WERI-Rb-1 (cell line): ENCODE measurements around the gene UBXN6.

Experiments used
- DNase-seq: peaks from one replicate; pipeline ENCODE4 v3.0.0-alpha.2; 2020
- H3K27ac ChIP-seq: fragments of 250-450 bp; sonication (Bioruptor Pico); 2 replicates; pipeline ENCODE4 v1.5.1; 2020; ENCODE audit warnings: mild to moderate bottlenecking, moderate library complexity
- H3K27me3 ChIP-seq: fragments of 250-450 bp; sonication (Bioruptor Pico); 2 replicates; pipeline ENCODE4 v1.5.1; 2021; ENCODE audit warnings: mild to moderate bottlenecking, low read depth, moderate library complexity; ENCODE audit not compliant: insufficient read depth, severe bottlenecking
- H3K36me3 ChIP-seq: fragments of 250-450 bp; sonication (Bioruptor Pico); 2 replicates; pipeline ENCODE4 v1.5.1; 2020; ENCODE audit warnings: mild to moderate bottlenecking, moderate library complexity
- H3K4me3 ChIP-seq: 2 replicates; pipeline ENCODE4 v1.5.1; 2011; ENCODE audit warnings: low read depth, mild to moderate bottlenecking, control low read depth, low read length
- H3K9me3 ChIP-seq: fragments of 250-450 bp; sonication (Bioruptor Pico); 2 replicates; pipeline ENCODE4 v1.5.1; 2021; ENCODE audit warnings: mild to moderate bottlenecking, moderate library complexity; ENCODE audit not compliant: severe bottlenecking
- CTCF ChIP-seq: IDR thresholded peaks from 2 replicates; pipeline ENCODE4 v1.5.1; 2011; ENCODE audit warnings: low read depth, mild to moderate bottlenecking, control low read depth, inconsistent platforms, low read length

UBXN6 gene

GRCh38 chr19:4500841-4501591 is 43.4 kb upstream of the UBXN6 start:
- H3K27ac ChIP-seq = no peak overlapping the region
- TF ChIP-seq CTCF = no peak
- no peak for DNase-seq
- H3K36me3 ChIP-seq = peaks cover 57% of the 10 kb centered on the region
- H3K9me3 ChIP-seq = no peaks in the 10 kb centered on the region
- H3K4me3 ChIP-seq = no peak overlapping the region
- H3K27me3 ChIP-seq = no peaks in the 10 kb centered on the region

GRCh38 chr19:4499855-4500254 is 42.3 kb upstream of the UBXN6 start:
- no peak for DNase-seq
- no peaks in the 10 kb centered on the region for H3K9me3 ChIP-seq
- H3K4me3 ChIP-seq = no peak overlapping the region
- peaks cover 58% of the 10 kb centered on the region for H3K36me3 ChIP-seq
- H3K27me3 ChIP-seq = no peaks in the 10 kb centered on the region
- no peak for TF ChIP-seq CTCF
- no peak overlapping the region for H3K27ac ChIP-seq

- no peak for DNase-seq
- no peak for TF ChIP-seq CTCF
- H3K36me3 ChIP-seq = peaks cover 63% of the 10 kb centered on the region
Measured at GRCh38 chr19:4499318-4499717, 41.7 kb upstream of the UBXN6 start.

GRCh38 chr19:4498694-4499093 is 41.1 kb upstream of the UBXN6 start:
- Histone ChIP-seq H3K9me3 (no peaks in the 10 kb centered on the region), H3K27me3 (no peaks in the 10 kb centered on the region), H3K27ac (no peak overlapping the region), H3K4me3 (no peak overlapping the region), H3K36me3 (peaks cover 66% of the 10 kb centered on the region)
- DNase-seq = no peak
- no peak for TF ChIP-seq CTCF

More at GRCh38 chr19:4499318-4499717, 41.7 kb upstream of the UBXN6 start:
- H3K27me3 ChIP-seq = no peaks in the 10 kb centered on the region
- no peaks in the 10 kb centered on the region for H3K9me3 ChIP-seq
- no peak overlapping the region for H3K4me3 ChIP-seq
- no peak overlapping the region for H3K27ac ChIP-seq

GRCh38 chr19:4497770-4498389 is 40.3 kb upstream of the UBXN6 start:
- Histone ChIP-seq H3K9me3 (no peaks in the 10 kb centered on the region), H3K36me3 (peaks cover 68% of the 10 kb centered on the region), H3K27me3 (no peaks in the 10 kb centered on the region), H3K27ac (no peak overlapping the region), H3K4me3 (no peak overlapping the region)
- DNase-seq = no peak
- no peak for TF ChIP-seq CTCF
